Neural crest cell (in vitro differentiated cells): Measurements from ENCODE around the gene EIF3J. TPM values are rescaled to one million over a fixed set of nuclear protein-coding genes. Genes with fewer than 3 reads are reported as not detected.

ENCODE experiments used
- DNase-seq: peaks from one replicate; pipeline ENCODE4 v3.0.0; 2021; ENCODE audit warnings: low read depth, mixed read lengths, low spot score
- H3K27ac Mint-ChIP-seq: one replicate; pipeline ENCODE4 v1.8.0; 2021; ENCODE audit warnings: mild to moderate bottlenecking, mixed read lengths; ENCODE audit not compliant: unreplicated experiment
- H3K27me3 Mint-ChIP-seq: 2 replicates; pipeline ENCODE4 v1.8.0; 2021; ENCODE audit warnings: low read depth, mild to moderate bottlenecking, mixed read lengths
- H3K36me3 Mint-ChIP-seq: 2 replicates; pipeline ENCODE4 v1.8.0; 2021; ENCODE audit warnings: low read depth, mild to moderate bottlenecking, mixed read lengths
- H3K4me1 Mint-ChIP-seq: 2 replicates; pipeline ENCODE4 v1.8.0; 2021; ENCODE audit warnings: mixed read lengths
- H3K4me3 Mint-ChIP-seq: one replicate; pipeline ENCODE4 v1.8.0; 2021; ENCODE audit warnings: mild to moderate bottlenecking, mixed read lengths
- H3K9me3 Mint-ChIP-seq: 2 replicates; pipeline ENCODE4 v1.8.0; 2021; ENCODE audit warnings: mixed read lengths
- total RNA-seq: library from RNA; stranded (reverse); gene quantifications from 2 replicates; pipeline ENCODE4 v1.2.1, GENCODE V29; 2021
- TF ChIP-seq, protein P1 (sequence below): fragments of 200-600 bp; sonication (generic); conservative IDR thresholded peaks from 2 replicates; pipeline ENCODE4 v1.5.0; 2021; ENCODE audit warnings: antibody characterized with exemption, mild to moderate bottlenecking

Gene EIF3J
- total RNA-seq, 1 donor from 2014 or later: 128 TPM

- H3K27ac Mint-ChIP-seq: no peak overlapping the region
- H3K4me3 Mint-ChIP-seq: no peak overlapping the region
- no peaks in the 10 kb centered on the region for H3K4me1 Mint-ChIP-seq
- TF ChIP-seq, protein P1, sequence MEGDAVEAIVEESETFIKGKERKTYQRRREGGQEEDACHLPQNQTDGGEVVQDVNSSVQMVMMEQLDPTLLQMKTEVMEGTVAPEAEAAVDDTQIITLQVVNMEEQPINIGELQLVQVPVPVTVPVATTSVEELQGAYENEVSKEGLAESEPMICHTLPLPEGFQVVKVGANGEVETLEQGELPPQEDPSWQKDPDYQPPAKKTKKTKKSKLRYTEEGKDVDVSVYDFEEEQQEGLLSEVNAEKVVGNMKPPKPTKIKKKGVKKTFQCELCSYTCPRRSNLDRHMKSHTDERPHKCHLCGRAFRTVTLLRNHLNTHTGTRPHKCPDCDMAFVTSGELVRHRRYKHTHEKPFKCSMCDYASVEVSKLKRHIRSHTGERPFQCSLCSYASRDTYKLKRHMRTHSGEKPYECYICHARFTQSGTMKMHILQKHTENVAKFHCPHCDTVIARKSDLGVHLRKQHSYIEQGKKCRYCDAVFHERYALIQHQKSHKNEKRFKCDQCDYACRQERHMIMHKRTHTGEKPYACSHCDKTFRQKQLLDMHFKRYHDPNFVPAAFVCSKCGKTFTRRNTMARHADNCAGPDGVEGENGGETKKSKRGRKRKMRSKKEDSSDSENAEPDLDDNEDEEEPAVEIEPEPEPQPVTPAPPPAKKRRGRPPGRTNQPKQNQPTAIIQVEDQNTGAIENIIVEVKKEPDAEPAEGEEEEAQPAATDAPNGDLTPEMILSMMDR: no peak
- DNase-seq: no peak
- peaks cover 5% of the 10 kb centered on the region for H3K36me3 Mint-ChIP-seq
- no peaks in the 10 kb centered on the region for H3K27me3 Mint-ChIP-seq
- H3K9me3 Mint-ChIP-seq: peaks cover under 1% of the 10 kb centered on the region
Observed at GRCh38 chr15:44573386-44573785, 36.4 kb downstream of the EIF3J start.

DNA sequence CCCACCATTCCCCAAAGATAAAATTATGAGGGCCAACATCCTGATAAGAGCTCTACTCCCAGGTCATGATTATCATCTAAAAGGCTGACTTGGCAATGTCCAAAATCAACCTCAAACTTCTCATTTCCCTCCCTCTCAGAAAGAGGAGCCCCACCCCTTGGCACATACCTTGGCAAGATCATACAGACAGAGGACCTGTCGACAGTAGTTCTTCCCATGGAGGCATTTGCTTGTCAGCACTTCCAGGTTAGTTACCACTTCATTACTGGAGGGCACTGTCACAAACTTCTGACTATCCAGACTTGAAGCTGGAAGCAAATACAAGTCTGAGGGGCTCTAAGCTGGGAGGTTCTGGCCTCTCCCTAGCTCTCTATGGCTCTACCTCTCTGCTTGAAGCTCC lies 37.8 kb downstream of the EIF3J start:
- Mint-ChIP-seq H3K36me3 (peaks cover 7% of the 10 kb centered on the region), H3K9me3 (peaks cover 3% of the 10 kb centered on the region), H3K4me3 (no peak overlapping the region), H3K4me1 (no peaks in the 10 kb centered on the region), H3K27ac (no peak overlapping the region), H3K27me3 (no peaks in the 10 kb centered on the region)
- TF ChIP-seq, protein P1: no peak
- DNase-seq: no peak

GRCh38 chr15:44580105-44580504 lies 43.2 kb downstream of the EIF3J start:
- Mint-ChIP-seq H3K4me3 (no peak overlapping the region), H3K36me3 (peaks cover 28% of the 10 kb centered on the region), H3K27me3 (no peaks in the 10 kb centered on the region), H3K4me1 (no peaks in the 10 kb centered on the region), H3K9me3 (peaks cover 3% of the 10 kb centered on the region), H3K27ac (no peak overlapping the region)
- TF ChIP-seq, protein P1: no peak
- no peak for DNase-seq

DNA sequence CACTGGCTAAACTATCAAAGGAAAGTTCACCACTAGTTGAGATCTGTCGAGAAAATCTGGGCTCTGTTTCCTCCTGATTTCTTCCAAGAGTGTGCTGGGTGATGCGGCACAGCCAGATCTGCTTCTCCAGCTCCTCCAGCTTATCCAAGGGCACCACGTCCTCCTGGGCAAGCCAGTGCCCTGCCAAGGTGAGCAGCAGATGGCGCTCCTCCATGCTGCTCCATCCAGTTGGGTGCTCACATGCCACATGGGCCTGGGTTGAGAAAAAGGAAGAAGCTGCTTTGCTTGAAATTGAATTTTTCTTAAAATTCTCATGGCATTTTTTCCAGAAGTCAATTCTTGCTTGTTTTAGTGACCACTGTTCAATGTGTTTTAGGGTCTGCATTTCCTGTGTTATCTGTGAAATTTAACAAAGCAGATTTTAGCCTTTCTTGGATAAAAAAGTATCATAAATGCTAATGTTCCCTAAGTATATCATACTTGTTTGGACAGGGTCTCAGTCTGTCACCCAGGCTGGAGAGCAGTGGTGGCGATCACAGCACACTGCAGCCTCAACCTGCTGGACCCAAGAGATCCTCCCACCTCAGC lies 47.3 kb downstream of the EIF3J start:
- no peak for DNase-seq
- TF ChIP-seq, protein P1: peak; percentile 38
- no peak overlapping the region for H3K27ac Mint-ChIP-seq
- H3K4me1 Mint-ChIP-seq: no peaks in the 10 kb centered on the region
- H3K4me3 Mint-ChIP-seq: no peak overlapping the region
- no peaks in the 10 kb centered on the region for H3K9me3 Mint-ChIP-seq
- peaks cover 29% of the 10 kb centered on the region for H3K36me3 Mint-ChIP-seq
- H3K27me3 Mint-ChIP-seq: no peaks in the 10 kb centered on the region

DNA sequence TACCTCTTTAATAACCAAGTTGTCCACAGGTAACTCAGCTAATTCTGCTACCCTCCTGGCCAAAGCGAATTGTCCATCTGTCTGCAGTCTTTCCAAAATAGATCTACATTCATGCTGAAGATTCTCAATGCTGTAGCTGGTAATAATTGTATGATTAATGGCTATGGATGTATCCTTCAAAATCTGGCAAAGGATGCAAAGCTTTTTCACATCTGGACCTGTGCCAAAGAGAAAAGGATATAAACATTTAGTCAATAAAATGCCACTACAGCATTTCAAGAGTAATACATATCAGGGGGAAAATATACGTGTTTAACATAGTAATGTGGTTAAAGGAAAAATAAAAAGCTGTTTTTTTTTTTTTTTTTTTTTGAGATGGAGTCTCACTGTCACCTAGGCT lies 48.7 kb downstream of the EIF3J start:
- Mint-ChIP-seq H3K27me3 (no peaks in the 10 kb centered on the region), H3K9me3 (no peaks in the 10 kb centered on the region), H3K4me1 (no peaks in the 10 kb centered on the region), H3K36me3 (peaks cover 29% of the 10 kb centered on the region), H3K4me3 (no peak overlapping the region), H3K27ac (no peak overlapping the region)
- no peak for DNase-seq
- TF ChIP-seq, protein P1: no peak
